Neural cell (in vitro differentiated cells): ENCODE data around the gene SDK1. TPM values are rescaled to one million over a fixed set of nuclear protein-coding genes. Genes with fewer than 3 reads are reported as not detected.
A peak's percentile ranks its signal among the peaks of the same experiment; 100 is the strongest.

Experiments used
- H2AFZ ChIP-seq: fragments of 200-600, 300-800 bp; sonication (generic), shearing (Covaris generic); 2 replicates; pipeline ENCODE4 v1.6.0; 2014; ENCODE audit warnings: low read depth, mild to moderate bottlenecking, antibody characterized with exemption, low read length, moderate library complexity
- H3F3A ChIP-seq: fragments of 200-600 bp; shearing (Covaris generic); 2 replicates; pipeline ENCODE4 v1.6.1; 2016; ENCODE audit warnings: mild to moderate bottlenecking, moderate library complexity, mixed read lengths, antibody characterized with exemption, low read length; ENCODE audit not compliant: insufficient read depth, poor library complexity, severe bottlenecking
- H3K27ac ChIP-seq: fragments of 200-600, 300-800 bp; sonication (generic), shearing (Covaris generic); 2 replicates; pipeline ENCODE4 v1.5.1; 2014; ENCODE audit warnings: mild to moderate bottlenecking, low read length, moderate library complexity
- H3K27me3 ChIP-seq: fragments of 300-800, 200-600 bp; sonication (generic), shearing (Covaris generic); 2 replicates; pipeline ENCODE4 v1.6.0; 2014; ENCODE audit warnings: mild to moderate bottlenecking, low read depth, low read length, moderate library complexity; ENCODE audit not compliant: insufficient read depth
- H3K36me3 ChIP-seq: fragments of 300-800, 200-600 bp; sonication (generic), shearing (Covaris generic); 2 replicates; pipeline ENCODE4 v1.5.1; 2014; ENCODE audit warnings: mild to moderate bottlenecking, antibody characterized with exemption, low read length, moderate library complexity; ENCODE audit not compliant: insufficient read depth
- H3K4me2 ChIP-seq: fragments of 300-800, 200-600 bp; sonication (generic), shearing (Covaris generic); 2 replicates; pipeline ENCODE4 v1.6.0; 2014; ENCODE audit warnings: mild to moderate bottlenecking, low read length
- H3K4me3 ChIP-seq: fragments of 300-800, 200-600 bp; sonication (generic), shearing (Covaris generic); 2 replicates; pipeline ENCODE4 v1.5.1; 2014; ENCODE audit warnings: mild to moderate bottlenecking, low read length, moderate library complexity
- H3K79me2 ChIP-seq: fragments of 200-600 bp; shearing (Covaris generic); replicated peaks from 2 replicates; pipeline ENCODE4 v1.6.0; 2014; ENCODE audit warnings: mild to moderate bottlenecking, low read length, moderate library complexity; ENCODE audit not compliant: insufficient read depth
- H3K9ac ChIP-seq: fragments of 300-800, 200-600 bp; sonication (generic), shearing (Covaris generic); 2 replicates; pipeline ENCODE4 v1.6.1; 2016; ENCODE audit warnings: mild to moderate bottlenecking, low read length, mixed read lengths
- H3K9me2 ChIP-seq: fragments of 200-600 bp; shearing (Covaris generic); 2 replicates; pipeline ENCODE4 v1.6.1; 2016; ENCODE audit warnings: mild to moderate bottlenecking, low read length, mixed read lengths; ENCODE audit not compliant: insufficient read depth
- H3K9me3 ChIP-seq: fragments of 200-600, 300-800 bp; sonication (generic), shearing (Covaris generic); 2 replicates; pipeline ENCODE4 v1.6.1; 2016; ENCODE audit warnings: mild to moderate bottlenecking, mixed run types, low read length, moderate library complexity, mixed read lengths
- H4K20me1 ChIP-seq: fragments of 200-600 bp; shearing (Covaris generic); 2 replicates; pipeline ENCODE4 v1.6.1; 2016; ENCODE audit warnings: mild to moderate bottlenecking, mixed run types; ENCODE audit not compliant: insufficient read depth
- CTCF ChIP-seq: fragments of 450-650 bp; IDR thresholded peaks from 2 replicates; pipeline ENCODE4 v1.5.1; 2014; ENCODE audit warnings: antibody characterized with exemption, mild to moderate bottlenecking, moderate library complexity; ENCODE audit not compliant: poor library complexity, severe bottlenecking
- EP300 ChIP-seq: fragments of 450-650 bp; conservative IDR thresholded peaks from 2 replicates; pipeline ENCODE4 v1.6.1; 2014; ENCODE audit warnings: antibody characterized with exemption, mild to moderate bottlenecking, moderate library complexity; ENCODE audit not compliant: poor library complexity, severe bottlenecking
- EZH2 ChIP-seq: fragments of 200-600, 300-800 bp; shearing (Covaris generic), sonication (generic); IDR thresholded peaks from 2 replicates; pipeline ENCODE4 v1.6.1; 2014; ENCODE audit warnings: antibody characterized with exemption, low read length, borderline replicate concordance, mild to moderate bottlenecking; ENCODE audit not compliant: insufficient read depth, poor library complexity, severe bottlenecking
- MXI1 ChIP-seq: fragments of 450-650 bp; conservative IDR thresholded peaks from 2 replicates; pipeline ENCODE4 v1.6.1; 2014; ENCODE audit warnings: antibody characterized with exemption, mild to moderate bottlenecking; ENCODE audit not compliant: poor library complexity, severe bottlenecking
- POLR2AphosphoS5 ChIP-seq: IDR thresholded peaks from 2 replicates; pipeline ENCODE4 v1.6.1; 2012
- RAD21 ChIP-seq: fragments of 450-650 bp; conservative IDR thresholded peaks from 2 replicates; pipeline ENCODE4 v1.6.1; 2014; ENCODE audit warnings: antibody characterized with exemption, mild to moderate bottlenecking, moderate library complexity
- REST ChIP-seq: IDR thresholded peaks from 2 replicates; pipeline ENCODE4 v1.6.1; 2012; ENCODE audit warnings: borderline replicate concordance
- SMC3 ChIP-seq: fragments of 450-650 bp; conservative IDR thresholded peaks from 2 replicates; pipeline ENCODE4 v1.6.1; 2014; ENCODE audit warnings: antibody characterized with exemption, mild to moderate bottlenecking, moderate library complexity; ENCODE audit not compliant: poor library complexity
- TAF1 ChIP-seq: IDR thresholded peaks from 2 replicates; pipeline ENCODE4 v1.6.1; 2012; ENCODE audit warnings: low read depth
- polyA plus RNA-seq: library from polyadenylated mRNA; depleted of rRNA; stranded (reverse); fragments of >200 nt; gene quantifications from 2 replicates; pipeline ENCODE4 v1.2.3, GENCODE V29; 2014

The SDK1 gene
- polyA plus RNA-seq, 1 donor from 2014 or later, result 2.7 TPM

- Histone ChIP-seq H3F3A (no peaks in the 10 kb centered on the region), H3K9me3 (no peaks in the 10 kb centered on the region), H3K9ac (peak overlapping the region; percentile 48), H3K79me2 (no peaks in the 10 kb centered on the region), H3K4me3 (peak overlapping the region; percentile 71), H4K20me1 (no peaks in the 10 kb centered on the region), H3K27ac (no peak overlapping the region), H3K27me3 (no peaks in the 10 kb centered on the region), H3K9me2 (no peaks in the 10 kb centered on the region), H3K36me3 (no peaks in the 10 kb centered on the region), H2AFZ (no peak overlapping the region), H3K4me2 (peak overlapping the region; percentile 70)
- TF ChIP-seq SMC3 (peak; percentile 32), MXI1 (no peak), CTCF (peak; percentile 20), POLR2AphosphoS5 (no peak), REST (no peak), EZH2 (no peak), TAF1 (no peak), EP300 (no peak), RAD21 (no peak)
Measured at GRCh38 chr7:3301831-3302618, 973 bp downstream of the SDK1 start.

- TF ChIP-seq REST, result no peak
- no peak for TF ChIP-seq EZH2
- no peak for TF ChIP-seq CTCF
- TF ChIP-seq RAD21, result no peak
- TF ChIP-seq POLR2AphosphoS5, result no peak
- no peak for TF ChIP-seq SMC3
- no peak for TF ChIP-seq TAF1
- no peak for TF ChIP-seq EP300
- TF ChIP-seq MXI1, result no peak
- no peaks in the 10 kb centered on the region for H3F3A ChIP-seq
- peak overlapping the region; percentile 71 for H3K4me3 ChIP-seq
- no peaks in the 10 kb centered on the region for H3K36me3 ChIP-seq
- no peaks in the 10 kb centered on the region for H3K9me2 ChIP-seq
- no peak overlapping the region for H3K4me2 ChIP-seq
- H3K27me3 ChIP-seq, result no peaks in the 10 kb centered on the region
- no peaks in the 10 kb centered on the region for H3K79me2 ChIP-seq
- H3K27ac ChIP-seq, result no peak overlapping the region
- H4K20me1 ChIP-seq, result no peaks in the 10 kb centered on the region
- H2AFZ ChIP-seq, result no peak overlapping the region
- H3K9me3 ChIP-seq, result no peaks in the 10 kb centered on the region
- no peak overlapping the region for H3K9ac ChIP-seq
Measured at GRCh38 chr7:3302681-3303320, 1.7 kb downstream of the SDK1 start.
